B cell (primary cell): Measurements from ENCODE around the gene BDP1. TPM values are rescaled to one million over a fixed set of nuclear protein-coding genes. Genes with fewer than 3 reads are reported as not detected.
"Not testable (repeated sequence)": the region's sequence is repeated elsewhere in the genome, so short reads cannot be mapped to it uniquely, and the experiment has no call there.

Experiments
- ATAC-seq: fragments of 200-7000 bp; cut with Tn5 transposase; one replicate; pipeline ENCODE4 v1.10.0; 2021; ENCODE audit warnings: low read depth, mild to moderate bottlenecking, moderate number of reproducible peaks, moderate library complexity
- CTCF ChIA-PET: fragments of 350-600 bp; sonication (Branson Sonifier 250); formaldehyde crosslinking; loops from one replicate; lab custom pipeline; 2021; ENCODE audit warnings: antibody characterized with exemption, inconsistent platforms; lab: Charles Lee
- POLR2A ChIA-PET: fragments of 350-600 bp; sonication (Branson Sonifier 250); formaldehyde crosslinking; loops from one replicate; lab custom pipeline; 2021; ENCODE audit warnings: antibody characterized with exemption; lab: Charles Lee
- DNase-seq: peaks from one replicate; pipeline ENCODE4 v3.0.0; 2013
- H2AFZ ChIP-seq: 2 replicates; pipeline ENCODE4 v1.6.1; 2012; ENCODE audit warnings: mild to moderate bottlenecking, low read depth, low read length; ENCODE audit not compliant: insufficient read depth, poor library complexity, severe bottlenecking
- H3K27ac ChIP-seq, 2 donors: 1 replicate in 1 of 2; 2 replicates in 1 of 2; pipeline ENCODE4 v1.5.1; 2012 to 2013; ENCODE audit warnings: low read length in 2 of 2, mild to moderate bottlenecking in 2 of 2, moderate library complexity in 1 of 2
- H3K27me3 ChIP-seq, 4 experiments: fragments of 200-600 bp in 1 of 4; sonication (generic) in 1 of 4; replicated peaks in 1 of 4; 1 replicate in 2 of 4; 2 replicates in 2 of 4; pipeline versions ENCODE4 v1.6.1 to v1.7.0; 2013 to 2016; ENCODE audit warnings: low read length in 3 of 4, mild to moderate bottlenecking in 2 of 4, mixed read lengths in 1 of 4, moderate library complexity in 1 of 4; ENCODE audit not compliant: insufficient read depth in 4 of 4, control insufficient read depth in 3 of 4; ENCODE audit errors: control extremely low read depth in 1 of 4
- H3K36me3 ChIP-seq, 2 experiments: replicated peaks in 1 of 2; 1 replicate in 1 of 2; 2 replicates in 1 of 2; pipeline versions ENCODE4 v1.6.1 to v1.7.1; 2013; ENCODE audit warnings: low read length in 1 of 2; ENCODE audit not compliant: insufficient read depth in 2 of 2, control insufficient read depth in 1 of 2; ENCODE audit errors: control extremely low read depth in 1 of 2, extremely low read depth in 1 of 2
- H3K4me1 ChIP-seq, 2 donors: fragments of 200-600 bp in 1 of 2; sonication (generic) in 1 of 2; 1 replicate in 1 of 2; 2 replicates in 1 of 2; pipeline versions ENCODE4 v1.5.1 to v1.6.1; 2013 to 2017; ENCODE audit warnings: low read length in 2 of 2; ENCODE audit not compliant: control insufficient read depth in 2 of 2, insufficient read depth in 2 of 2
- H3K4me2 ChIP-seq: replicated peaks from 2 replicates; pipeline ENCODE3; 2012; ENCODE audit warnings: mild to moderate bottlenecking, low read depth, low read length; ENCODE audit not compliant: poor library complexity, severe bottlenecking
- H3K4me3 ChIP-seq, 5 experiments: fragments of 200-600 bp in 1 of 5; sonication (generic) in 1 of 5; 1 replicate in 3 of 5; 2 replicates in 2 of 5; pipeline versions ENCODE4 v1.5.1 to v1.7.0; 2011 to 2016; ENCODE audit warnings: low read length in 4 of 5, mild to moderate bottlenecking in 4 of 5, low read depth in 2 of 5, control low read depth in 1 of 5, moderate library complexity in 1 of 5; ENCODE audit not compliant: insufficient read depth in 1 of 5; ENCODE audit errors: control extremely low read depth in 1 of 5, extremely low read depth in 1 of 5
- H3K79me2 ChIP-seq: fragments of 200-600 bp; sonication (generic); one replicate; pipeline ENCODE4 v1.6.0; 2016; ENCODE audit warnings: low read length; ENCODE audit not compliant: control insufficient read depth, insufficient read depth
- H3K9ac ChIP-seq: fragments of 200-600 bp; sonication (generic); 2 replicates; pipeline ENCODE4 v1.6.1; 2017; ENCODE audit warnings: mild to moderate bottlenecking, low read length, moderate library complexity
- H3K9me3 ChIP-seq, 3 donors: one replicate each; pipeline versions ENCODE4 v1.6.1 to v1.7.1; 2013; ENCODE audit warnings: low read length in 2 of 3; ENCODE audit not compliant: control insufficient read depth in 2 of 3, insufficient read depth in 1 of 3; ENCODE audit errors: control extremely low read depth in 1 of 3
- H4K20me1 ChIP-seq: 2 replicates; pipeline ENCODE4 v1.6.0; 2012; ENCODE audit warnings: mild to moderate bottlenecking, low read length; ENCODE audit not compliant: insufficient read depth, control insufficient read depth, poor library complexity, severe bottlenecking
- H3K27ac Mint-ChIP-seq: one replicate; pipeline ENCODE4 v1.8.0; 2021; ENCODE audit warnings: mixed read lengths
- H3K27me3 Mint-ChIP-seq: one replicate; pipeline ENCODE4 v1.8.0; 2021; ENCODE audit warnings: mixed read lengths
- H3K4me1 Mint-ChIP-seq: one replicate; pipeline ENCODE4 v1.8.0; 2021; ENCODE audit warnings: mixed read lengths
- H3K4me3 Mint-ChIP-seq: one replicate; pipeline ENCODE4 v1.8.0; 2021; ENCODE audit warnings: mixed read lengths
- H3K9me3 Mint-ChIP-seq: one replicate; pipeline ENCODE4 v1.8.0; 2022; ENCODE audit warnings: mixed read lengths; ENCODE audit not compliant: insufficient read depth
- CTCF ChIP-seq: fragments of 200-600 bp; IDR thresholded peaks from one replicate; pipeline ENCODE4 v1.8.0; 2022; ENCODE audit warnings: antibody characterized with exemption, mild to moderate bottlenecking
- EZH2 ChIP-seq: IDR thresholded peaks from 2 replicates; pipeline ENCODE4 v1.6.1; 2012; ENCODE audit warnings: borderline replicate concordance, low read depth, mild to moderate bottlenecking, moderate library complexity, low read length; ENCODE audit not compliant: insufficient read depth, poor library complexity, severe bottlenecking
- WGBS: methylation state at CpG from one replicate; pipeline ENCODE4 v1.1.5; 2013; ENCODE audit warnings: missing lambda C conversion rate; ENCODE audit not compliant: insufficient coverage; 5-methylcytosine and 5-hydroxymethylcytosine counted together
- intact Hi-C: fragments of 100-400 bp; cut with micrococcal nuclease; formaldehyde crosslinking; loops from one replicate; pipeline ENCODE4 v1.10.0; 2022
- polyA plus RNA-seq: library from polyadenylated mRNA; depleted of rRNA; stranded (reverse); fragments of >200 nt; gene quantifications from 2 replicates; pipeline ENCODE4 v1.2.3, GENCODE V29; 2012
- total RNA-seq, 2 donors: library from RNA; stranded (reverse); fragments of 120-200 nt in 1 of 2; gene quantifications; 1 replicate in 1 of 2; 2 replicates in 1 of 2; pipeline versions ENCODE4 v1.2.3 to v1.2.4, GENCODE V29; 2013 to 2022

Gene BDP1
- total and polyA plus RNA-seq, 2 donors (not counting 1 experiment from before 2014, with no cell fraction given) = 7.9 to 59.4 TPM

- Histone ChIP-seq H4K20me1 (no peaks in the 10 kb centered on the region), H3K4me2 (no peak overlapping the region), H3K9me3 (no peaks in the 10 kb centered on the region), H3K4me1 (no peaks in the 10 kb centered on the region), H2AFZ (no peak overlapping the region), H3K27me3 (no peaks in the 10 kb centered on the region), H3K36me3 (no peaks in the 10 kb centered on the region), H3K9ac (no peak overlapping the region), H3K4me3 (no peak overlapping the region), H3K79me2 (no peaks in the 10 kb centered on the region), H3K27ac (no peak overlapping the region)
- peaks cover 2% of the 10 kb centered on the region for H3K4me1 Mint-ChIP-seq
- ChIA-PET CTCF (interaction anchor here (1.4 kb wide), 1 partner anchor 25 kb away, joined by 3 read pairs; no protein-coding TSS in a partner anchor), POLR2A (no interaction called here)
- intact Hi-C loops = no loop called here
- no peaks in the 10 kb centered on the region for H3K9me3 Mint-ChIP-seq
- H3K4me3 Mint-ChIP-seq = no peak overlapping the region
- TF ChIP-seq EZH2 = no peak
- no peak for TF ChIP-seq CTCF
- no peaks in the 10 kb centered on the region for H3K27me3 Mint-ChIP-seq
- no peak overlapping the region for H3K27ac Mint-ChIP-seq
- ATAC-seq (no peak), DNase-seq (no peak)
- no CpG with 5 or more reads among the region's 3 CpGs for WGBS
These were observed 120.8 kb downstream of the BDP1 start for GRCh38 chr5:71576241-71576640.

GRCh38 chr5:71577839-71578238 lies 122.4 kb downstream of the BDP1 start:
- H3K27me3 Mint-ChIP-seq, H3K9me3 ChIP-seq, H3K9me3 Mint-ChIP-seq, H3K27me3 ChIP-seq, H3K4me2 ChIP-seq, POLR2A ChIA-PET, H3K9ac ChIP-seq, intact Hi-C loops, H4K20me1 ChIP-seq, H3K27ac Mint-ChIP-seq, H3K4me3 Mint-ChIP-seq, H2AFZ ChIP-seq, CTCF ChIA-PET, H3K36me3 ChIP-seq, ATAC-seq, H3K27ac ChIP-seq, H3K4me1 ChIP-seq, H3K79me2 ChIP-seq, H3K4me1 Mint-ChIP-seq, DNase-seq, H3K4me3 ChIP-seq: not testable (repeated sequence)
- WGBS = 100% methylated on average over 1 of the region's 6 CpGs
